Neuronal stem cell (in vitro differentiated cells): ENCODE results near the gene LOXL1.

Experiments
- DNase-seq: peaks from one replicate; pipeline ENCODE4 v3.0.0-alpha.2; 2013; ENCODE audit warnings: low spot score
- H2AFZ ChIP-seq: one replicate; pipeline ENCODE4 v1.6.1; 2013; ENCODE audit warnings: mild to moderate bottlenecking, low read length, inconsistent platforms
- H2AK5ac ChIP-seq: 2 replicates; pipeline ENCODE4 v1.6.1; 2013; ENCODE audit warnings: low read depth, mild to moderate bottlenecking, inconsistent platforms, low read length, moderate library complexity, mixed read lengths
- H2BK120ac ChIP-seq: 2 replicates; pipeline ENCODE4 v1.6.1; 2013; ENCODE audit warnings: low read depth, mild to moderate bottlenecking, inconsistent platforms, low read length, moderate library complexity, mixed read lengths
- H2BK12ac ChIP-seq: one replicate; pipeline ENCODE4 v1.6.1; 2013; ENCODE audit warnings: low read length, inconsistent platforms
- H2BK15ac ChIP-seq: 2 replicates; pipeline ENCODE4 v1.6.1; 2013; ENCODE audit warnings: mild to moderate bottlenecking, low read length, inconsistent platforms, mixed read lengths
- H2BK5ac ChIP-seq: one replicate; pipeline ENCODE4 v1.6.1; 2013; ENCODE audit warnings: inconsistent platforms, mild to moderate bottlenecking, low read length, moderate library complexity
- H3K14ac ChIP-seq: one replicate; pipeline ENCODE4 v1.6.1; 2013; ENCODE audit warnings: low read length, inconsistent platforms
- H3K18ac ChIP-seq: 2 replicates; pipeline ENCODE4 v1.6.1; 2013; ENCODE audit warnings: low read length, inconsistent platforms
- H3K23ac ChIP-seq: 2 replicates; pipeline ENCODE4 v1.6.1; 2013; ENCODE audit warnings: low read depth, mild to moderate bottlenecking, mixed read lengths, low read length, inconsistent platforms; ENCODE audit not compliant: poor library complexity
- H3K27ac ChIP-seq: replicated peaks from 3 replicates; pipeline ENCODE4 v1.5.1; 2013; ENCODE audit warnings: low read length, inconsistent platforms
- H3K27me3 ChIP-seq, 3 experiments: 2 replicates each; pipeline ENCODE4 v1.6.1; 2013; ENCODE audit warnings: low read length in 3 of 3, mild to moderate bottlenecking in 2 of 3, inconsistent platforms in 1 of 3, low read depth in 1 of 3, mixed read lengths in 1 of 3, moderate library complexity in 1 of 3; ENCODE audit not compliant: control insufficient read depth in 3 of 3, insufficient read depth in 3 of 3
- H3K36me3 ChIP-seq, 2 donors: replicated peaks in 1 of 2; 2 replicates each; pipeline ENCODE4 v1.6.1; 2013; ENCODE audit warnings: low read length in 2 of 2; ENCODE audit not compliant: control insufficient read depth in 2 of 2, insufficient read depth in 2 of 2
- H3K4ac ChIP-seq: 2 replicates; pipeline ENCODE4 v1.6.1; 2013; ENCODE audit warnings: inconsistent platforms, mild to moderate bottlenecking, low read length, moderate library complexity
- H3K4me1 ChIP-seq, 2 donors: 1 replicate in 1 of 2; 2 replicates in 1 of 2; pipeline ENCODE4 v1.6.1; 2013; ENCODE audit warnings: low read length in 2 of 2, low read depth in 1 of 2; ENCODE audit not compliant: control insufficient read depth in 2 of 2, insufficient read depth in 1 of 2
- H3K4me2 ChIP-seq: one replicate; pipeline ENCODE4 v1.6.1; 2013; ENCODE audit warnings: mild to moderate bottlenecking, low read length, inconsistent platforms; ENCODE audit not compliant: insufficient read depth, poor library complexity, severe bottlenecking
- H3K4me3 ChIP-seq, 2 donors: 2 replicates each; pipeline ENCODE4 v1.5.1; 2013; ENCODE audit warnings: low read length in 2 of 2, mild to moderate bottlenecking in 2 of 2, inconsistent platforms in 1 of 2, moderate library complexity in 1 of 2
- H3K79me1 ChIP-seq: one replicate; pipeline ENCODE4 v1.6.1; 2013; ENCODE audit warnings: low read depth, mild to moderate bottlenecking, inconsistent platforms, low read length, moderate library complexity
- H3K9ac ChIP-seq: one replicate; pipeline ENCODE4 v1.6.1; 2013; ENCODE audit warnings: mild to moderate bottlenecking, low read depth, low read length, inconsistent platforms; ENCODE audit not compliant: poor library complexity
- H3K9me3 ChIP-seq, 2 donors: replicated peaks in 1 of 2; 2 replicates each; pipeline versions ENCODE3 to v1.6.1; 2013; ENCODE audit warnings: low read length in 2 of 2, mild to moderate bottlenecking in 2 of 2, inconsistent platforms in 1 of 2, low read depth in 1 of 2, mixed read lengths in 1 of 2, moderate library complexity in 1 of 2; ENCODE audit not compliant: control insufficient read depth in 2 of 2, insufficient read depth in 1 of 2
- H4K8ac ChIP-seq: one replicate; pipeline ENCODE4 v1.6.1; 2013; ENCODE audit warnings: low read depth, mild to moderate bottlenecking, inconsistent platforms, low read length, moderate library complexity
- H4K91ac ChIP-seq: one replicate; pipeline ENCODE4 v1.6.1; 2013; ENCODE audit warnings: low read length, low read depth, mild to moderate bottlenecking, inconsistent platforms; ENCODE audit not compliant: poor library complexity
- WGBS, 2 donors: extraction: QIAGEN DNeasy Blood & Tissue Kit; methylation state at CpG; one replicate each; pipeline ENCODE4 v1.1.7; 2013; ENCODE audit warnings: missing lambda C conversion rate in 2 of 2, mixed read lengths in 1 of 2; ENCODE audit not compliant: insufficient read length in 2 of 2, insufficient replicate concordance in 1 of 2; ENCODE audit errors: extremely low coverage in 2 of 2; 5-methylcytosine and 5-hydroxymethylcytosine counted together

The LOXL1 gene

GRCh38 chr15:73985101-73985873 is 59.0 kb downstream of the LOXL1 start:
- Histone ChIP-seq H2AK5ac (no peak overlapping the region), H4K91ac (no peak overlapping the region), H2BK5ac (no peak overlapping the region), H3K4ac (peak overlapping the region; percentile 27), H4K8ac (no peak overlapping the region), H3K27me3 (no peaks in the 10 kb centered on the region), H3K4me2 (no peak overlapping the region), H3K23ac (no peak overlapping the region), H3K4me1 (peaks cover 3 to 5% of the 10 kb centered on the region in 2 donors), H3K14ac (no peak overlapping the region), H3K9ac (peak overlapping the region; percentile 9), H3K36me3 (peaks cover 0 to 4% of the 10 kb centered on the region in 2 donors), H2BK12ac (no peak overlapping the region), H3K18ac (no peak overlapping the region), H2AFZ (no peak overlapping the region), H3K79me1 (no peaks in the 10 kb centered on the region), H3K4me3 (peak overlapping the region in 1 of 2 donors; percentile 56), H3K27ac (no peak overlapping the region), H2BK15ac (no peak overlapping the region), H3K9me3 (no peaks in the 10 kb centered on the region), H2BK120ac (no peak overlapping the region)
- no peak for DNase-seq
- no CpG with 5 or more reads among the region's 13 CpGs for WGBS, 2 donors

DNA sequence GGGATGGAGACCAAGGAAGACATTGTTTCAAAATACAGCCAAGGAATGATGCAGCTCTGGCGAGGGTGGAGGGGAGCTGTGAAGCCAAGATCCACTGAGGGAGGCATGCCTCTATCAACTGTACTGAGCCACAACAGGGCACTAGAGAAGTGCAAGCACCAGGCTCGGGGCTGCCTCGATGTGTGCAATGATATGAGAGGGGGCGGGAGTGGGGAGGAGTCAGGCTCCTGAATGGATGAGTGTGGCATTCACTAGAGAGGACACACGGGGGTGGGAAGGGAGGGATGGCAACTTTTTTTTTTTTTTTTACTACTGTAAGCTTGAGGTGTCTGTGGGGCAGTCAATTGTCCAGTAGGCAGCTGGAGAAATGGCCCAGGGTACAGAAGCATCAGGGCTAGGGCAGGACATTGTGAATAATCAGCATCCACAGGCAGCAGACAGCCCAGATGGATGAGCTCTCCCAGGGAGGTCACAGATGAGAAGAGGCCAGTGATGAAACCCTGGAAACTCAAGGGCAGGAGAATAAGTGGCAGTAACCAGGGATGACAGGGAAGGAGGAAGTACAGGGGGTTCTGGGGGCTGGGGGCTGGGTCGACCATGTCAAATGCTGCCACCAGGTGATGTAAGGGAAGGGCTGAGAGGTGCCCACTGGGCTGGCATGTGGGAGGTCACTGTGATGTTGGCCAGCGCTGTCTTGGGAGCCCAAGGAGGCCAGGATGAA is 60.0 kb downstream of the LOXL1 start:
- Histone ChIP-seq H3K18ac (no peak overlapping the region), H2BK15ac (no peak overlapping the region), H3K27ac (no peak overlapping the region), H3K9ac (no peak overlapping the region), H3K4me2 (no peak overlapping the region), H3K27me3 (no peaks in the 10 kb centered on the region), H3K4me1 (peaks cover 3 to 7% of the 10 kb centered on the region in 2 donors), H3K9me3 (no peaks in the 10 kb centered on the region), H2AFZ (no peak overlapping the region), H3K14ac (no peak overlapping the region), H3K4ac (no peak overlapping the region), H2BK5ac (no peak overlapping the region), H2BK120ac (no peak overlapping the region), H3K36me3 (peaks cover 0 to 4% of the 10 kb centered on the region in 2 donors), H3K23ac (no peak overlapping the region), H2AK5ac (no peak overlapping the region), H3K4me3 (no peak overlapping the region), H4K8ac (no peak overlapping the region), H2BK12ac (no peak overlapping the region), H4K91ac (no peak overlapping the region), H3K79me1 (no peaks in the 10 kb centered on the region)
- WGBS, 2 donors, result no CpG with 5 or more reads among the region's 7 CpGs
- no peak for DNase-seq

- H2BK120ac ChIP-seq, result no peak overlapping the region
- H3K4me2 ChIP-seq, result no peak overlapping the region
- H3K4me1 ChIP-seq, result peaks cover 6 to 10% of the 10 kb centered on the region in 2 donors
- no peak overlapping the region for H3K27ac ChIP-seq
- H3K27me3 ChIP-seq, result no peaks in the 10 kb centered on the region
- peak overlapping the region; percentile 9 for H2AK5ac ChIP-seq
- H3K9ac ChIP-seq, result no peak overlapping the region
- DNase-seq, result no peak
- H3K23ac ChIP-seq, result no peak overlapping the region
- H2BK15ac ChIP-seq, result peak overlapping the region; percentile 0
- H3K18ac ChIP-seq, result no peak overlapping the region
- peaks cover 0 to 4% of the 10 kb centered on the region in 2 donors for H3K36me3 ChIP-seq
- no peaks in the 10 kb centered on the region for H3K9me3 ChIP-seq
- H3K79me1 ChIP-seq, result no peaks in the 10 kb centered on the region
- no peak overlapping the region for H4K8ac ChIP-seq
- H2BK12ac ChIP-seq, result no peak overlapping the region
- H3K4me3 ChIP-seq, result no peak overlapping the region
- H3K14ac ChIP-seq, result no peak overlapping the region
- no peak overlapping the region for H4K91ac ChIP-seq
- no peak overlapping the region for H2AFZ ChIP-seq
- H2BK5ac ChIP-seq, result no peak overlapping the region
- no CpG with 5 or more reads among the region's 1 CpG for WGBS, 2 donors
- no peak overlapping the region for H3K4ac ChIP-seq
These were observed 60.5 kb downstream of the LOXL1 start for GRCh38 chr15:73986776-73987056.

DNA sequence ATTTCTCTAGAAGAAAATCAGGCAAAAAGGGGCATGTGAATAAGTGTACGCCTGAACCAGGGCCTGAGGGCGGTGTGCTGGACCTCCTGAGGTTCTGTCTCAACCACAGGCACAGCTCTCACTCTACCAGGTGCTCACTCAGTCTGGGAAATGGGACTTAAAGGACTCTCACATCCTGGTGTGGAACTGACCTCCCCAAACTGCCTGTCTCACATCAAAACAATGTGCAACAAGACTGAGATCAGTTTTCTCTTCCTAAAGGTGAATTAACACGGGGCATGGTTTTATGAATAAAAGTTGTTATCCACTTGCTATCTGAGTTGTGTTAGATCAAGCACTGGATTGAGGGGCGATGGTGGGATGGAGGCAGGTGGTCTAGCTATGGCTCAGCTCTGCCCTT is 61.0 kb downstream of the LOXL1 start:
- no CpG with 5 or more reads among the region's 4 CpGs for WGBS, 2 donors
- peak overlapping the region; percentile 0 for H2BK15ac ChIP-seq
- no peak overlapping the region for H2AFZ ChIP-seq
- no peak overlapping the region for H3K27ac ChIP-seq
- H3K9ac ChIP-seq, result no peak overlapping the region
- H3K9me3 ChIP-seq, result no peaks in the 10 kb centered on the region
- no peak overlapping the region for H3K4ac ChIP-seq
- peaks cover 6 to 10% of the 10 kb centered on the region in 2 donors for H3K4me1 ChIP-seq
- H4K91ac ChIP-seq, result no peak overlapping the region
- no peak overlapping the region for H4K8ac ChIP-seq
- H3K14ac ChIP-seq, result no peak overlapping the region
- no peak overlapping the region for H3K23ac ChIP-seq
- no peaks in the 10 kb centered on the region for H3K79me1 ChIP-seq
- no peak overlapping the region for H3K4me2 ChIP-seq
- no peak overlapping the region for H2BK5ac ChIP-seq
- no peak overlapping the region for H3K18ac ChIP-seq
- no peaks in the 10 kb centered on the region for H3K27me3 ChIP-seq
- DNase-seq, result no peak
- H3K36me3 ChIP-seq, result peaks cover 0 to 4% of the 10 kb centered on the region in 2 donors
- H2BK12ac ChIP-seq, result no peak overlapping the region
- H2AK5ac ChIP-seq, result peak overlapping the region; percentile 9
- no peak overlapping the region for H3K4me3 ChIP-seq
- no peak overlapping the region for H2BK120ac ChIP-seq
